ENCODE results near the gene ZNF557.
A peak's percentile ranks its signal among the peaks of the same experiment; 100 is the strongest.
"Not testable (repeated sequence)": the region's sequence is repeated elsewhere in the genome, so short reads cannot be mapped to it uniquely, and the experiment has no call there.

The ZNF557 gene

DNA sequence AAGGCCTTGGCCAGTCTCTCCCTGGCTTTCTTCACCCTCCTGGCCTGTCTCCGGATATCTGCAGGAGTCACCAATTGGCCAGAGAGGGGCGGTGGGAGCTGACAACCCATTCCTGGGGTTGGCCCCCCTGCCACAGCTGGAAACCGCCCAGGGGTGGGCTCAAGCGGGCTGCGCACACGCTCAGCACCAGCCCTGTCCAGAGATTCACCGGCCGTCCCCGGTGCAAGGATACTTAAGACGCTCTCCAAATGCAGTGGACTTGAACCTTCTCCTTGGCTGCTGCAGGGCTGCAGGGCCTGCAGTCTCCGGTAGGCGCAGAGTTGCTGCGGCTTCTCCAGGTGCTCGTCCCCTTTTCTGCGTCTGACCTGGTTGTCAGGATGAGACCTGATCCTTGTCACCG, 13.1 kb upstream of the ZNF557 start:
- not testable (repeated sequence) for H3K9ac ChIP-seq (ENCODE audit: low read length); H3K4me1 ChIP-seq (ENCODE audit: control insufficient read depth, insufficient read depth, low read length); H3K9me3 ChIP-seq (ENCODE audit: control insufficient read depth, low read length); DNase-seq (ENCODE audit: low read depth); H3K27me3 ChIP-seq (replicated peaks; ENCODE audit: control insufficient read depth, insufficient read depth, low read length); H3K4me3 ChIP-seq (ENCODE audit: low read length); H3K36me3 ChIP-seq (ENCODE audit: control insufficient read depth, insufficient read depth, low read length, severe bottlenecking)

GRCh38 chr19:7058576-7058975, 10.9 kb upstream of the ZNF557 start, which contains the start of gene MBD3L3:
Gene MBD3L3 (minus strand): TSS chr19:7058676. CDS start chr19:7058605, 71 bp downstream.
- not testable (repeated sequence) for H3K9me3 ChIP-seq (ENCODE audit: control insufficient read depth, low read length); H3K36me3 ChIP-seq (ENCODE audit: control insufficient read depth, insufficient read depth, low read length, severe bottlenecking); H3K27me3 ChIP-seq (replicated peaks; ENCODE audit: control insufficient read depth, insufficient read depth, low read length)

GRCh38 chr19:7059977-7060376, 9.5 kb upstream of the ZNF557 start:
- not testable (repeated sequence) for H3K36me3 ChIP-seq (ENCODE audit: control insufficient read depth, insufficient read depth, low read length, severe bottlenecking); H3K4me1 ChIP-seq (ENCODE audit: control insufficient read depth, insufficient read depth, low read length); H3K27me3 ChIP-seq (replicated peaks; ENCODE audit: control insufficient read depth, insufficient read depth, low read length); H3K9me3 ChIP-seq (ENCODE audit: control insufficient read depth, low read length); H3K4me3 ChIP-seq (ENCODE audit: low read length); H3K9ac ChIP-seq (ENCODE audit: low read length); DNase-seq (ENCODE audit: low read depth)

More at GRCh38 chr19:7058576-7058975, 10.9 kb upstream of the ZNF557 start, which contains the start of gene MBD3L3:
- H3K4me1 ChIP-seq (ENCODE audit: control insufficient read depth, insufficient read depth, low read length); H3K4me3 ChIP-seq (ENCODE audit: low read length); DNase-seq (ENCODE audit: low read depth); H3K9ac ChIP-seq (ENCODE audit: low read length): not testable (repeated sequence)

GRCh38 chr19:7063339-7063738, 6.2 kb upstream of the ZNF557 start:
- Histone ChIP-seq H3K9me3 (ENCODE audit: control insufficient read depth, low read length) (no peaks in the 10 kb centered on the region), H3K9ac (ENCODE audit: low read length) (no peak overlapping the region), H3K4me1 (ENCODE audit: control insufficient read depth, insufficient read depth, low read length) (no peaks in the 10 kb centered on the region), H3K36me3 (ENCODE audit: control insufficient read depth, insufficient read depth, low read length, severe bottlenecking) (no peaks in the 10 kb centered on the region), H3K27me3 (replicated peaks; ENCODE audit: control insufficient read depth, insufficient read depth, low read length) (no peaks in the 10 kb centered on the region), H3K4me3 (ENCODE audit: low read length) (no peak overlapping the region)
- no peak for DNase-seq (ENCODE audit: low read depth)

- no peak for DNase-seq (ENCODE audit: low read depth)
- H3K9me3 ChIP-seq (ENCODE audit: control insufficient read depth, low read length): no peaks in the 10 kb centered on the region
- H3K36me3 ChIP-seq (ENCODE audit: control insufficient read depth, insufficient read depth, low read length, severe bottlenecking): no peaks in the 10 kb centered on the region
- H3K27me3 ChIP-seq (replicated peaks; ENCODE audit: control insufficient read depth, insufficient read depth, low read length): no peaks in the 10 kb centered on the region
- no peaks in the 10 kb centered on the region for H3K4me1 ChIP-seq (ENCODE audit: control insufficient read depth, insufficient read depth, low read length)
- H3K9ac ChIP-seq (ENCODE audit: low read length): no peak overlapping the region
- no peak overlapping the region for H3K4me3 ChIP-seq (ENCODE audit: low read length)
These were observed 5.6 kb upstream of the ZNF557 start for GRCh38 chr19:7063764-7064418.

- H3K9ac ChIP-seq (ENCODE audit: low read length); H3K36me3 ChIP-seq (ENCODE audit: control insufficient read depth, insufficient read depth, low read length, severe bottlenecking); H3K4me1 ChIP-seq (ENCODE audit: control insufficient read depth, insufficient read depth, low read length); H3K9me3 ChIP-seq (ENCODE audit: control insufficient read depth, low read length); DNase-seq (ENCODE audit: low read depth); H3K27me3 ChIP-seq (replicated peaks; ENCODE audit: control insufficient read depth, insufficient read depth, low read length); H3K4me3 ChIP-seq (ENCODE audit: low read length): not testable (repeated sequence)
These were observed 2.4 kb upstream of the ZNF557 start for GRCh38 chr19:7067122-7067521.

GRCh38 chr19:7067716-7068115, 1.8 kb upstream of the ZNF557 start:
- H3K27me3 ChIP-seq (replicated peaks; ENCODE audit: control insufficient read depth, insufficient read depth, low read length): no peaks in the 10 kb centered on the region
- DNase-seq (ENCODE audit: low read depth): peak; percentile 60
- H3K4me3 ChIP-seq (ENCODE audit: low read length): no peak overlapping the region
- H3K36me3 ChIP-seq (ENCODE audit: control insufficient read depth, insufficient read depth, low read length, severe bottlenecking): peaks cover 16% of the 10 kb centered on the region
- H3K9ac ChIP-seq (ENCODE audit: low read length): no peak overlapping the region
- peaks cover 7% of the 10 kb centered on the region for H3K4me1 ChIP-seq (ENCODE audit: control insufficient read depth, insufficient read depth, low read length)
- H3K9me3 ChIP-seq (ENCODE audit: control insufficient read depth, low read length): peaks cover 3% of the 10 kb centered on the region

GRCh38 chr19:7068599-7068998, 904 bp upstream of the ZNF557 start:
- Histone ChIP-seq H3K36me3 (ENCODE audit: control insufficient read depth, insufficient read depth, low read length, severe bottlenecking) (peaks cover 25% of the 10 kb centered on the region), H3K4me1 (ENCODE audit: control insufficient read depth, insufficient read depth, low read length) (peaks cover 7% of the 10 kb centered on the region), H3K9ac (ENCODE audit: low read length) (no peak overlapping the region), H3K27me3 (replicated peaks; ENCODE audit: control insufficient read depth, insufficient read depth, low read length) (no peaks in the 10 kb centered on the region), H3K4me3 (ENCODE audit: low read length) (no peak overlapping the region), H3K9me3 (ENCODE audit: control insufficient read depth, low read length) (peaks cover 3% of the 10 kb centered on the region)
- no peak for DNase-seq (ENCODE audit: low read depth)

GRCh38 chr19:7069904-7070226, 362 bp downstream of the ZNF557 start:
- Histone ChIP-seq H3K4me1 (ENCODE audit: control insufficient read depth, insufficient read depth, low read length) (peaks cover 7% of the 10 kb centered on the region), H3K9ac (ENCODE audit: low read length) (peak overlapping the region; percentile 93), H3K27me3 (replicated peaks; ENCODE audit: control insufficient read depth, insufficient read depth, low read length) (no peaks in the 10 kb centered on the region), H3K4me3 (ENCODE audit: low read length) (peak overlapping the region; percentile 94), H3K36me3 (ENCODE audit: control insufficient read depth, insufficient read depth, low read length, severe bottlenecking) (peaks cover 34% of the 10 kb centered on the region), H3K9me3 (ENCODE audit: control insufficient read depth, low read length) (peaks cover 3% of the 10 kb centered on the region)
- DNase-seq (ENCODE audit: low read depth): peak; percentile 27

DNA sequence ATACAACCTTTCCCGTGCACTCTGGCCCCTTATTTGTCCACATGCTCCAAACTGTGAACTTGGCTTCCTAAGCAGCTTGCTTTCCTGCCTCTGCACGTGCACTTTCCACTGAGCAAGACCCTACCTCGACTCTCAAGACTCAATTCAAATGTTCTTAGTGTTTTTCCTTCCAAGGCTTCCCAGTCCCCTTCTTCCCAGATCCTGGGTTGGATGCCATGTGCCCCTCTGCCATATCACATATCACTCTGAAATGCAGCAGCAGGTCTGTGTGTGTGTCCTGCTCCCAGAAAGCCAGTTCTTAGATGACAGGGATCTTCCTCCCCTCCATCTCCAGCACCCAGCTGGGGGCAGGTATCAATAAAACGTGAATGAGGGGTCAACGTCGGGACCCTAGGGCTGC, 3.0 kb downstream of the ZNF557 start:
- no peak overlapping the region for H3K4me3 ChIP-seq (ENCODE audit: low read length)
- H3K9ac ChIP-seq (ENCODE audit: low read length): no peak overlapping the region
- H3K4me1 ChIP-seq (ENCODE audit: control insufficient read depth, insufficient read depth, low read length): peaks cover 7% of the 10 kb centered on the region
- H3K9me3 ChIP-seq (ENCODE audit: control insufficient read depth, low read length): peaks cover 22% of the 10 kb centered on the region
- H3K36me3 ChIP-seq (ENCODE audit: control insufficient read depth, insufficient read depth, low read length, severe bottlenecking): peaks cover 61% of the 10 kb centered on the region
- no peaks in the 10 kb centered on the region for H3K27me3 ChIP-seq (replicated peaks; ENCODE audit: control insufficient read depth, insufficient read depth, low read length)
- no peak for DNase-seq (ENCODE audit: low read depth)

- Histone ChIP-seq H3K27me3 (replicated peaks; ENCODE audit: control insufficient read depth, insufficient read depth, low read length) (no peaks in the 10 kb centered on the region), H3K4me3 (ENCODE audit: low read length) (no peak overlapping the region), H3K9me3 (ENCODE audit: control insufficient read depth, low read length) (peaks cover 45% of the 10 kb centered on the region), H3K4me1 (ENCODE audit: control insufficient read depth, insufficient read depth, low read length) (peaks cover 7% of the 10 kb centered on the region), H3K9ac (ENCODE audit: low read length) (no peak overlapping the region), H3K36me3 (ENCODE audit: control insufficient read depth, insufficient read depth, low read length, severe bottlenecking) (peaks cover 84% of the 10 kb centered on the region)
- DNase-seq (ENCODE audit: low read depth): no peak
These were observed 5.3 kb downstream of the ZNF557 start for GRCh38 chr19:7074705-7075282.

- DNase-seq (ENCODE audit: low read depth): no peak
- H3K9ac ChIP-seq (ENCODE audit: low read length): no peak overlapping the region
- H3K4me3 ChIP-seq (ENCODE audit: low read length): no peak overlapping the region
- H3K36me3 ChIP-seq (ENCODE audit: control insufficient read depth, insufficient read depth, low read length, severe bottlenecking): peaks cover 93% of the 10 kb centered on the region
- H3K27me3 ChIP-seq (replicated peaks; ENCODE audit: control insufficient read depth, insufficient read depth, low read length): no peaks in the 10 kb centered on the region
- no peaks in the 10 kb centered on the region for H3K4me1 ChIP-seq (ENCODE audit: control insufficient read depth, insufficient read depth, low read length)
- H3K9me3 ChIP-seq (ENCODE audit: control insufficient read depth, low read length): peaks cover 58% of the 10 kb centered on the region
These were observed 6.6 kb downstream of the ZNF557 start for GRCh38 chr19:7076151-7076550.

Measured in adipocyte (in vitro differentiated cells).